Measurements from ENCODE around the gene PRR5L.

DNA sequence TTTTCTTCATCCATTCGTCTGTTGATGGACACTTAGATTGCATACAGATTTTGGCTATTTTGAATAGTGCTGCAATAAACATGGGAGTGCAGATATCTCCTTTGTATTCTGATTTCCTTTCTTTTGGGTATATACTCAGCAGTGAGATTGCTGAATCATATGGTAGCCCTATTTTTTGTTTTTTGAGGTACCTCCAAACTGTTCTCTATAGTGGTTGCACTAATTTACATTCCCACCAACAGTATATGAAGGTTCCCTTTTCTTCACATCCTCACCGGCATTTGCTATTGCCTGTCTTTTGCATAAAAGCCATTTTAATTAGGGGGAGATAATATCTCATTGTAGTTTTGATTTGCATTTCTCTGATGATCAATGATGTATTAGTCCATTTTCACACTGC is 96.1 kb downstream of the PRR5L start:
- no peak for TF ChIP-seq CTCF (IDR thresholded peaks at IDR 0.05)
- TF ChIP-seq POLR2A (IDR thresholded peaks at IDR 0.05) = no peak
